Measurements from ENCODE around the gene TSPAN7.

- TF ChIP-seq CTCF (IDR thresholded peaks at IDR 0.05) (no peak), HOXB5 (CRISPR knock-in tag; IDR thresholded peaks at IDR 0.05) (no peak), RFX5 (IDR thresholded peaks at IDR 0.05) (no peak)
These were observed 23.2 kb upstream of the TSPAN7 start for GRCh38 chrX:38538134-38538533.

Data from A549 (cell line).